Stimulated activated CD8-positive, alpha-beta memory T cell treated with anti-CD3 and anti-CD28 coated beads, Interleukin-15, amount 100 ng/mL, for 4 hours (primary cell): ENCODE data around the gene ARHGEF37.
"Not testable (repeated sequence)": the region's sequence is repeated elsewhere in the genome, so short reads cannot be mapped to it uniquely, and the experiment has no call there.

ENCODE experiments used
- DNase-seq, 2 donors: peaks; one replicate each; pipeline ENCODE4 v3.0.0-alpha.2; 2020; ENCODE audit warnings: low read depth in 2 of 2

The ARHGEF37 gene

GRCh38 chr5:149647334-149647733 lies 66.0 kb downstream of the ARHGEF37 start:
- no peak for DNase-seq

DNA sequence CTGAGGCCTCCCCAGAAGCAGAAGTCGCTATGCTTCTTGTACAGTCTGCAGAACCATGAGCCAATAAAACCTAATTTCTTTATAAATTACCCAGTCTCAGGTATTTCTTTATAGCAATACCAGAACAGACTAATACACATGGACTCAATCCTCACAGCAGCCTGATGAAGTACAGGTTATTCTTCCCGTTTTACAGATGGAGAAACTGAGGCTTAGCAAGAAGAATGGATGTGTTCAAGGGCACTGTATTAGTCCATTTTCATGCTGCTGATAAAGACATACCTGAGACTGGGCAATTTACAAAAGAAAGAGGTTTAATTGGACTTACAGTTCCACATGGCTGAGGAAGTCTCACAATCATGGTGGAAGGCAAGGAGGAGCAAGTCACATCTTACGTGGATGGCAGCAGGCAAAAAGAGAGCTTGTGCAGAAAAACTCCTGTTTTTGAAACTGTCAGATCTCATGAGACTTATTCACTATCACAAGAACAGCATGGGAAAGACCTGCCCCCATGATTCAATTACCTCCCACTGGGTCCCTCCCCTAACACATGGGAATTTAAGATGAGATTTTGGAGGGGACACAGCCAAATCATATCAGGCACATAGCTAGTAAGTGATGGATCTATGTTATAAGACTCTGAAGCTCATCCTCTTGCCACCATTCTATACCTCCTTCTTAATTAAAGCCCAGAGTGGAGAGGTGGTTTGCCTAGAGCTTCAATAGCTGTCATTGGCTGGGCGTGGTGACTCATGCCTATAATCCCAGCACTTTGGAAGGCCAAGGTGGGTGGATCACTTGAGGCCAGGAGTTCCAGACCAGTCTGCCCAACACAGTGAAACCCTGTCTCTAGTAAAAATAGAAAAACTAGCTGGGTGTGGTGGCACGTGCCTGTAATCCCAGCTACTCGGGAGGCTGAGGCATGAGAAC lies 67.4 kb downstream of the ARHGEF37 start:
- not testable (repeated sequence) for DNase-seq

DNA sequence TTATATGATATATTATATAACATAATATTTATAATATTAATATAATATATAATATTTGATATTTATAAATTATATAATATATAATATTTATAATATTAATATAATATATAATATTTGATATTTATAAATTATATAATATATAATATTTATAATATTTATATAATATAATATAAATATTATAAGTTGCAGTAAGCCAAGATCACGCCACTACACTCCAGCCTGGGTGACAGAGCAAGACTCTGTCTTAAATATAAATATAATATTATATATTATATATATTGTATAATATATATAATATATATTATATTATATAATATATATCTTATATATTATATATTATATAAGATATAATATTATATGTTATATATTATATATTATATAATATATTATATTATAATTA lies 68.4 kb downstream of the ARHGEF37 start:
- not testable (repeated sequence) for DNase-seq

DNA sequence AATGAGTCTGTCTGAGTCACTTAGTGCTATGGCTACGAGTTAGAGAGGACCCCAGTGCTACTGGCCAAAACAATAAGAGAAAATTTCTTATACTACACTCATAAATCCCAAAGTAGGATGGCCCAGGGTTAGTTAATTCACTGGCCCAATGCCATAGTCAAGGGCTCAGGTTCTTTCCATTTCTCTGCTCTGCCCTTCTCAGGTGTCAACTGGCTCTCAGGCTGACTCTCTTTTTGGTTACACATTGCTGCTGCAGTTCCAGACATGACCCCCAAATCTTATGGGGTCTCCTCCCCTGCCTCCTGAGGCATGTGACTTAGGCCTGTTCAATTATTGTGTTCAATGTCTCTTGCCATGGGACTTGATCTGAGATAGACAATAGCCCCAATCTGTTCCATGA lies 70.4 kb downstream of the ARHGEF37 start:
- DNase-seq, result no peak

DNA sequence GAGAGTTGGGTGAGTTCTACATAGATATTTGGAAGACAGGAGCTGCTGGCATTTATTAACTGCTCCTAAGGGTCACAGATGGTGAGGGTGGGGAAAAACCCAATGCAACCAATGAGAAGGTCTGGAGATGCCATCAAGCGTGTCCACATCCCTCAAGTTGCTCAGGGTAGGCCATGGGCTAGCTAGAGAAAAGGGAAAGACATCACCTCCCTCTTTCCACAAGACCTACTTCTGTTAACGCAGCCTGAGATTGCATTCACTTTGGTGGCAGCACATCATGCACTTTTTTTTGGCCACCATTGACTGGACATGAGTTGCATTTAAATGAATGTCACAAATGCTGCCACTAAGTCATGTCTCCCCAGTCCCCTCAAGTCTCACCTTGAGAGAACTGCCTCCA lies 71.4 kb downstream of the ARHGEF37 start:
- no peak for DNase-seq

- no peak for DNase-seq
Measured at GRCh38 chr5:149654231-149654630, 72.9 kb downstream of the ARHGEF37 start.

- DNase-seq, result no peak
Measured at GRCh38 chr5:149654883-149655505, 73.7 kb downstream of the ARHGEF37 start.

DNA sequence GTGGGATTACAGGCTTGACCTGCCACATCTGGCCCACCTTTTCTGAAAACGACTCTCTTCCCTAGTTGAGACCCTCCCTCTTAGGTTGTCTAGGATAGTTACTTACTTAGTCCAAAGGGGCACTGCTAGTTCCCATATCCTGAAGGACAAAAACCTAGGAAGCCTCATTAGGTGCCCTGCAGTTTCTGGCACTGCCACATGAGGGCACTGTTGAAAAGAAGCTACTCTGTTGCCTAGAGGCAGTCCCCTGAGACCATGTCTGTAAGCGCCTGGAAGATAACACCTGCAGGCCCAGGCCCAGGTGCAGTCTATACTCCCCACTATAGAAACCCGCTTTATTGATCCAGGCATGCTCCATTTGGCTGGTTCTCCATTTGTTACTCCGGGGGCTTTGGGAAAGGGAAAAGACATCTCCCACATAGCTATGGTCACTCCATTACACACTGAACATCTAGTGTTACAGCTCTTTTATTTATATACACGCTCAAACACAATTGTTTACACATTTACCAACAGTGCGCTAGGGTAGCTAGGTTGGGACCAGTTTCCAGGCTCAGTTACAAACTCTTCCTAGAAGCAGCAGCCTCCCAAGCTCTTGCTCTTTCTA lies 75.4 kb downstream of the ARHGEF37 start:
- no peak for DNase-seq

GRCh38 chr5:149657324-149657723 lies 76.0 kb downstream of the ARHGEF37 start:
- DNase-seq, result no peak

DNA sequence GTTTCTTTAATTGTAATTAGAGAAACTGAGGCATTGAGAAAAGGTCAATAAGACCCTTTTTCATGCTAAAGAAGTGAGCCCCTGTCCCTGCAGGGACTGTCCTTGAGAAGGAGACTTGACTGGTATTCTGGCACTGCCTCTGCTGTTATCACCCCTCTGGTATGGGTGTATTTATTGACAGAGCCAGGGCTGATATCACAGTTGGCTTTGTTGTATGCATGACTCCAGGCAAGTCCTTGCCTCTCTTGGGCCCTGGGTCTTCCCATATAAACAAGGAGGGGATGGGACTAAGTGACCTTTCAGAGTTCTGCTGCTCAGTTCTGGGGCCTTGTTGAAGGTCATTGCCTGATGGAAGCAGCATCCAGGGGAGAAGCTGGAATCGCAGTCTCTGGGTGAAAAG lies 77.0 kb downstream of the ARHGEF37 start:
- no peak for DNase-seq

GRCh38 chr5:149664083-149664482 lies 82.8 kb downstream of the ARHGEF37 start:
- DNase-seq, result no peak

DNA sequence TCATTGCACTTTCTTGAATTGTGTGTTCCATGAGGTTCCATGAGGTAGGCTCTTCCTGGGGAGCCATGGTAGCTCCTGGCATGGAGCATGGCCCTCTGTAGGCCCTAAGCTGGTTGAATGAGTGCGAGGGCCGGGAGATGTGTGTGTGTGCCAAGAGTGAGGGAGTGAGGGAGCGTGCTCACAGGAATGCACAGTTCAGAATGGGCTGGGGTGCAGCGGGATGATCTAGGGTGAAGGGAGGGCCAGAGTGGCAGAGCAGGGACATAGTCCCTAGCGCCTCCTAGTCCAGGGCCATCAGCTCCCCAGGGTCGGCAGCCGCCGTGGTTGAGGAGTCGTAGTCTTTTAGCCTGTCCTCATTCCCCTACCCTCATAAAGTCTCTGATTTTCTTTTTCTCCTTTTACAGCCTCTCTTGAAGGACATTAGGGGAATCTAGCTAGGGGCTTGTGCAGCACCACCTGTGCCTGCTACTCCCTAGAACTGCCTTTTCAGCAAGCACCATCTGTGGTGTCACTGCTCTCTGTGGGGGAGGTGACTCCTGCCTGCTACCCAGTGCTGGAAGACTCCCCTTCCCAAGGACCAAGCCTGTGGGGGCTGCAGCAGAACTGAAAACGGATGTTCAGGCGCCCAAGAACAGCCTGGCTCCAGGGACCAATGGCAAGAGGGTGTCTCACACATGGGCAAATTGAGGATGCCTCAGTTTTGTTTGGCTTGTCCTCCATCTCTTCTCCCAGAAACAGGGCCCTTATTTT lies 83.5 kb downstream of the ARHGEF37 start:
- DNase-seq, result no peak

GRCh38 chr5:149665416-149666175 lies 84.3 kb downstream of the ARHGEF37 start:
- no peak for DNase-seq

DNA sequence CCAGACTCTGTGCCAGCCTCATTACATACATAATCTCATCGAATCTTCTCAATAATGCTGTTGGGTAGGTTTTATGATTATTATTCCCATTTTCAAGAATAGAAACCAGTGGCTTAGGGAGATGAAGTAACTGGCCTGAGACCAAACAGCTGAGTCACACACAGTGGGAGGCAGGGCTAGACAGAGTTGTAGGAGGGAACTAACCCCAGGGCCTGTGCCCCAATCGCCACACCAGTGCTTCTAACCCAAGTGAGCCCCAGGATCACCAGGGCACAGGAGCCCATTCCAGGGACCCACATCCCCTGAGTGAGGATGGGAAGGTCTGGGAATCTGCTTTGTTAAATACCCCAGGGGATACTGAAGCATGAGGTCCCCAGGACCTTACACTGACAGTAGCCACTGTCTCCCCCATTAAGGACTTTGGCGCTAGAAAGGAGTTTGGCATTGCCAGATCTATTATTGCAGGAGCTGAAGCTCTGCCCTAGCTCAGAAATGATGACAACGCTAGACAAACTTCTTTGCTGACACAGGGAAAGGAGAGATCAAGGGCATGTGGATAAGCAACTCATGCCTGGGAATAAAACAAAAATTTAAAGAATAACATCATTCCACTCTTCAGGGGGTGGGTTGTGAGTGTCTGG lies 85.0 kb downstream of the ARHGEF37 start:
- no peak for DNase-seq

DNA sequence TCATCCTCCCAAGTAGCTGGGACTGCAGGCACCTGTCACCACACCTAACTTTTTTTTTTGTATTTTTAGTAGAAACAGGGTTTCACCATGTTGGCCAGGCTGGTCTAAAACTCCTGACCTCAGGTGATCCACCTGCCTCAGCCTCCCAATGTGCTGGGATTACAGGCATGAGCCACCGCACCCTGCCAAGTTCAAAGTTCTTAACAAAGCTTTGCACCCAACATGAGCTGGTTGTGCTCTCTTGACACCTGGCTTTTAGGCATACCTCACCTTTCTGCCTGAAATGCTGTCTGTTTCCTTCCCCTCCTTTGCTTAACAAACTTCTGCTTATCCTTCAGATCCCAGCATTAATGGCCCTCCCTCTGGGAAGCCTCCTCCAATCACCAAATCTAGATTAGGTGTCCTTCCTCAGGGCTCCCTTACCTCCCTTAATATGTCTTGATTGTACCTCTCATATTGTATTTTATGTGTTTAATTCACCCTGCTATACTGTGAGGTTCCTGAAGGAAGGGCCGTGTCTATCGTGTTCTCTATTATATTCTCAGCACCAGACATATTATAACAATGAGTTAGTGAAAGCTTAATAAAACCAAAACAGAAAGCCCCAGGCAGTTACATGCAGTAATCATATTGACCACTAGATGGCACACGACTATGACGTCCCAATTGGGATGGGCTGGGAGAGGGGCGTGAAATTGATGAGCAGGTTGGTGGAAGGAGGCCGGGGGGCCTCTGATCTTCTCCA lies 86.0 kb downstream of the ARHGEF37 start:
- DNase-seq, result no peak

- no peak for DNase-seq
Measured at GRCh38 chr5:149667829-149668330, 86.6 kb downstream of the ARHGEF37 start.

- DNase-seq, result not testable (repeated sequence)
Measured at GRCh38 chr5:149669273-149669672, 88.0 kb downstream of the ARHGEF37 start.

DNA sequence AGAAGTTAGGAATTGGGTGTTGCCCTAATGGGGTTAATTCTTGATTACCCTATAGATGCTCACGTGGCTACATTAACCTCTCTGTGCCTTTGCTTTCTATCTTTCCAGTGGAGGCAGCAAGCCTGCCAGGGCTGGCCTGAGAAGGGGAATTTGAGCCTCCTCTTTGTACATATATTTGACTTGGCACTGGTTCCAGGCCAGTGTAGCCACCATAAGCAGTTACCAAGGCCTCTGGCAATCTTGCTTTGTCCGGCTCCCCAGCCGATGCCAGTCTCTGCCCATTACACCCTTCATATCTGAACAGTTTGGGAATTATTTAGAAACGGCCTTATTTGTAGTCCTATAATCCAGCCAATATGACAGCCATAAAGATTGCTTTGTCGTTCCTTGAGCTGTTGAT lies 90.2 kb downstream of the ARHGEF37 start:
- no peak for DNase-seq

GRCh38 chr5:149672701-149673476 lies 91.6 kb downstream of the ARHGEF37 start:
- no peak for DNase-seq
